Suprapubic skin (tissue), 4 donors: ENCODE measurements around the gene PAPLN.

ENCODE experiments used
- POLR2A ChIP-seq, 2 donors: fragments of 450-650 bp; IDR thresholded peaks; one replicate each; pipeline ENCODE4 v1.6.1; 2017; ENCODE audit warnings: antibody characterized with exemption in 2 of 2, mild to moderate bottlenecking in 2 of 2, moderate library complexity in 2 of 2
- POLR2AphosphoS5 ChIP-seq, 3 donors: sonication (generic); formaldehyde crosslinking; IDR thresholded peaks; one replicate each; pipeline ENCODE4 v1.6.1; 2017; ENCODE audit warnings: antibody characterized with exemption in 3 of 3
- TF ChIP-seq, protein P1 (sequence below), 2 donors: fragments of 200-600 bp in 1 of 2; fragments of 450-650 bp in 1 of 2; sonication (generic) in 1 of 2; IDR thresholded peaks; one replicate each; pipeline ENCODE4 v1.5.1; 2016 to 2019; ENCODE audit warnings: antibody characterized with exemption in 2 of 2, mild to moderate bottlenecking in 1 of 2, moderate library complexity in 1 of 2

GRCh38 chr14:73272393-73272792, 35.1 kb downstream of the PAPLN start:
- TF ChIP-seq, protein P1, sequence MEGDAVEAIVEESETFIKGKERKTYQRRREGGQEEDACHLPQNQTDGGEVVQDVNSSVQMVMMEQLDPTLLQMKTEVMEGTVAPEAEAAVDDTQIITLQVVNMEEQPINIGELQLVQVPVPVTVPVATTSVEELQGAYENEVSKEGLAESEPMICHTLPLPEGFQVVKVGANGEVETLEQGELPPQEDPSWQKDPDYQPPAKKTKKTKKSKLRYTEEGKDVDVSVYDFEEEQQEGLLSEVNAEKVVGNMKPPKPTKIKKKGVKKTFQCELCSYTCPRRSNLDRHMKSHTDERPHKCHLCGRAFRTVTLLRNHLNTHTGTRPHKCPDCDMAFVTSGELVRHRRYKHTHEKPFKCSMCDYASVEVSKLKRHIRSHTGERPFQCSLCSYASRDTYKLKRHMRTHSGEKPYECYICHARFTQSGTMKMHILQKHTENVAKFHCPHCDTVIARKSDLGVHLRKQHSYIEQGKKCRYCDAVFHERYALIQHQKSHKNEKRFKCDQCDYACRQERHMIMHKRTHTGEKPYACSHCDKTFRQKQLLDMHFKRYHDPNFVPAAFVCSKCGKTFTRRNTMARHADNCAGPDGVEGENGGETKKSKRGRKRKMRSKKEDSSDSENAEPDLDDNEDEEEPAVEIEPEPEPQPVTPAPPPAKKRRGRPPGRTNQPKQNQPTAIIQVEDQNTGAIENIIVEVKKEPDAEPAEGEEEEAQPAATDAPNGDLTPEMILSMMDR (IDR thresholded peaks at IDR 0.05) = no peak
- TF ChIP-seq POLR2A (IDR thresholded peaks at IDR 0.05) = no peak
- TF ChIP-seq POLR2AphosphoS5 (IDR thresholded peaks at IDR 0.05) = no peak
